ENCODE data around the gene PEAK1. TPM values are rescaled to one million over a fixed set of nuclear protein-coding genes. Genes with fewer than 3 reads are reported as not detected.
"Not testable (repeated sequence)": the region's sequence is repeated elsewhere in the genome, so short reads cannot be mapped to it uniquely, and the experiment has no call there.

PEAK1 gene
- total and polyA plus RNA-seq, 2 experiments from 2014 or later = 15.8 to 42.0 TPM

GRCh38 chr15:77167406-77167805, 252.5 kb downstream of the PEAK1 start:
- Histone ChIP-seq H3K4me3 (no peak overlapping the region), H3K27ac (no peak overlapping the region), H3K36me3 (no peaks in the 10 kb centered on the region), H3K4me1 (ENCODE audit: low read depth) (no peaks in the 10 kb centered on the region), H3K9me3 (ENCODE audit: low read depth) (no peaks in the 10 kb centered on the region), H3K27me3 (no peaks in the 10 kb centered on the region)
- TF ChIP-seq CTCF (IDR thresholded peaks at IDR 0.05; ENCODE audit: low read depth, low read length) = no peak
- no peak for DNase-seq (ENCODE audit: low read depth in 1 of 2, low spot score in 1 of 2)

DNA sequence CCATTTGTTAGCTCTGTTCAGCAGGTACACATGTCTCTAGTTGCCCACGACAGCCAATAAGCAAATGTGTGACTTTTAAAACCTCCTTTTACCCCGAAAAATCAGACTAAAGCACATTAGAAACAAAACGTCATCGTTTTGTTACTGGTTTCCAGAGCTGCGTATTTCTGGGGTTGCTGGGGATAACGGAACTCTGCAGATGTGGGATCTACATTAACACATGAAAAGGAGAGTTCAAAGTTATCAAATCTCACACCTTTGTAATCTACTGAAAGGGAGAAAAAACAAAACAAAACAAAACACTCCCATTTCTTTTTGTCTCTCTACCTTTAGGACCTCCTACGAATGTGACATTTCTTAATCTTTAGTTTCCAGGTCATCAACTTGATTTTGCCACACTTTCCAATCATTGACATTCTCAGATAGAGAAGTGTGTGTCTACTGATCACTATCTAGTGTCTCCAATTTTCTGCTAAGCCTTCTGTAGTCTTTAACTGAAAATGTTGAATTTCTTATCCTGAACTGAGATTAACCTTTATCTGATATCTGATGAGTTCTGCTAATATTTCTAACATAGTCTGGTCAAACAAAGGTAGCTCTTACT, 256.0 kb downstream of the PEAK1 start:
- peaks cover 7% of the 10 kb centered on the region for H3K4me1 ChIP-seq (ENCODE audit: low read depth)
- no peak overlapping the region for H3K4me3 ChIP-seq
- H3K27me3 ChIP-seq = no peaks in the 10 kb centered on the region
- no peak for TF ChIP-seq CTCF (IDR thresholded peaks at IDR 0.05; ENCODE audit: low read depth, low read length)
- no peaks in the 10 kb centered on the region for H3K36me3 ChIP-seq
- no peak for DNase-seq (ENCODE audit: low read depth in 1 of 2, low spot score in 1 of 2)
- no peak overlapping the region for H3K27ac ChIP-seq
- H3K9me3 ChIP-seq (ENCODE audit: low read depth) = no peaks in the 10 kb centered on the region

- peaks cover 7% of the 10 kb centered on the region for H3K4me1 ChIP-seq (ENCODE audit: low read depth)
- no peaks in the 10 kb centered on the region for H3K27me3 ChIP-seq
- no peaks in the 10 kb centered on the region for H3K9me3 ChIP-seq (ENCODE audit: low read depth)
- no peak overlapping the region for H3K27ac ChIP-seq
- no peak for DNase-seq (ENCODE audit: low read depth in 1 of 2, low spot score in 1 of 2)
- peaks cover 6% of the 10 kb centered on the region for H3K36me3 ChIP-seq
- H3K4me3 ChIP-seq = no peak overlapping the region
- no peak for TF ChIP-seq CTCF (IDR thresholded peaks at IDR 0.05; ENCODE audit: low read depth, low read length)
Observed at GRCh38 chr15:77162872-77163633, 256.9 kb downstream of the PEAK1 start.

- Histone ChIP-seq H3K9me3 (ENCODE audit: low read depth) (no peaks in the 10 kb centered on the region), H3K27ac (no peak overlapping the region), H3K36me3 (peaks cover 15% of the 10 kb centered on the region), H3K4me1 (ENCODE audit: low read depth) (peaks cover 7% of the 10 kb centered on the region), H3K4me3 (no peak overlapping the region), H3K27me3 (no peaks in the 10 kb centered on the region)
- no peak for TF ChIP-seq CTCF (IDR thresholded peaks at IDR 0.05; ENCODE audit: low read depth, low read length)
- peak in 1 of 2 donors; percentile 46 for DNase-seq (ENCODE audit: low read depth in 1 of 2, low spot score in 1 of 2)
Observed at GRCh38 chr15:77160562-77161478, 259.1 kb downstream of the PEAK1 start.

DNA sequence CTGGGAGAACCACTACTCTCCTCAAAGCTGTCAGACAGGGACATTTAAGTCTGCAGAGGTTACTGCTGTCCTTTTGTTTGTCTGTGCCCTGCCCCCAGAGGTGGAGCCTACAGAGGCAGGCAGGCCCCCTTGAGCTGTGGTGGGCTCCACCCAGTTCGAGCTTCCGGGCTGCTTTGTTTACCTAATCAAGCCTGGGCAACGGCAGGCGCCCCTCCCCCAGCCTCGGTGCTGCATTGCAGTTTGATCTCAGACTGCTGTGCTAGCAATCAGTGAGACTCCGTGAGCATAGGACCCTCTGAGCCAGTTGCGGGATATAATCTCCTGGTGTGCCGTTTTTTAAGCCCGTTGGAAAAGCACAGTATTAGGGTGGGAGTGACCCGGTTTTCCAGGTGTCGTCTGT, 263.9 kb downstream of the PEAK1 start:
- not testable (repeated sequence) for H3K27ac ChIP-seq; H3K4me1 ChIP-seq (ENCODE audit: low read depth); H3K4me3 ChIP-seq; H3K27me3 ChIP-seq; H3K9me3 ChIP-seq (ENCODE audit: low read depth); DNase-seq (ENCODE audit: low read depth in 1 of 2, low spot score in 1 of 2)
- H3K36me3 ChIP-seq = peaks cover 15% of the 10 kb centered on the region

All from cardiac muscle cell (in vitro differentiated cells and primary cell).